A549 (cell line): Measurements from ENCODE around the gene BRPF3. TPM values are rescaled to one million over a fixed set of nuclear protein-coding genes. Genes with fewer than 3 reads are reported as not detected.
A peak's percentile ranks its signal among the peaks of the same experiment; 100 is the strongest.

ENCODE experiments used
- ATAC-seq, 2 experiments: fragments of 200-7000 bp in 1 of 2; fragments of >200 bp in 1 of 2; cut with Nextera tagmentation in 1 of 2; cut with Tn5 transposase in 1 of 2; 3 replicates each; pipeline versions ENCODE4 v1.8.0 to v1.9.1; 2018 to 2020; ENCODE audit warnings: mild to moderate bottlenecking in 1 of 2, moderate library complexity in 1 of 2
- CTCF ChIA-PET: fragments of 300-600 bp; sonication (Branson Sonifier 250); formaldehyde crosslinking; extraction: SDS; loops from one replicate; lab custom pipeline; 2021; ENCODE audit warnings: antibody characterized with exemption, inconsistent platforms; lab: Yijun Ruan, JAX
- POLR2A ChIA-PET: fragments of 350-600 bp; formaldehyde crosslinking; extraction: SDS; loops from one replicate; lab custom pipeline; 2021; ENCODE audit warnings: antibody characterized with exemption, inconsistent platforms; lab: Yijun Ruan, JAX
- DNase-seq, 2 experiments: peaks; one replicate each; pipeline versions ENCODE4 v3.0.0 to v3.0.0-alpha.2; 2011 to 2016; ENCODE audit warnings: low read depth in 1 of 2, low spot score in 1 of 2
- FAIRE-seq: peaks from 2 replicates; lab custom pipeline; 2011; peaks lifted over from hg19 to GRCh38; lab: Jason Lieb, UNC
- H3K27ac ChIP-seq, 2 experiments: fragments of >200 bp; sonication (Bioruptor Twin); formaldehyde crosslinking; 3 replicates each; pipeline ENCODE4 v1.5.1; 2016 to 2017
- H3K4me1 ChIP-seq: fragments of >200 bp; sonication (Bioruptor Twin); formaldehyde crosslinking; 3 replicates; pipeline ENCODE4 v1.6.1; 2016
- H3K4me2 ChIP-seq: fragments of >200 bp; sonication (Bioruptor Twin); formaldehyde crosslinking; 3 replicates; pipeline ENCODE4 v1.6.1; 2016
- H3K4me3 ChIP-seq: fragments of >200 bp; sonication (Bioruptor Twin); formaldehyde crosslinking; 3 replicates; pipeline ENCODE4 v1.5.1; 2016
- H3K9me3 ChIP-seq: fragments of >200 bp; sonication (Bioruptor Twin); formaldehyde crosslinking; 3 replicates; pipeline ENCODE4 v1.6.1; 2016
- BHLHE40 ChIP-seq: IDR thresholded peaks from 2 replicates; pipeline ENCODE4 v1.6.1; 2012; ENCODE audit warnings: low read depth, low read length, inconsistent platforms
- CBX8 ChIP-seq: fragments of 200-600 bp; sonication (generic); IDR thresholded peaks from 2 replicates; pipeline ENCODE4 v1.6.1; 2016
- EHF ChIP-seq: fragments of 250-450 bp; sonication (Bioruptor Pico); IDR thresholded peaks from 2 replicates; pipeline ENCODE4 v1.5.0; 2020; ENCODE audit warnings: mild to moderate bottlenecking
- EHMT2 ChIP-seq: fragments of 200-600 bp; sonication (generic); IDR thresholded peaks from 2 replicates; pipeline ENCODE4 v1.6.1; 2016; ENCODE audit warnings: antibody characterized with exemption, low read depth, mild to moderate bottlenecking, moderate library complexity
- FOSL2 ChIP-seq, 2 experiments: fragments of 450-650 bp in 1 of 2; fragments of >200 bp in 1 of 2; sonication (Bioruptor Twin) in 1 of 2; formaldehyde crosslinking; IDR thresholded peaks; 2 replicates each; pipeline versions ENCODE4 v1.5.0 to v1.6.1; 2016 to 2020; ENCODE audit warnings: mild to moderate bottlenecking in 1 of 2, moderate library complexity in 1 of 2
- FOXS1 ChIP-seq: fragments of 250-450 bp; sonication (Bioruptor Pico); IDR thresholded peaks from 2 replicates; pipeline ENCODE4 v1.5.0; 2020; ENCODE audit warnings: mild to moderate bottlenecking, moderate library complexity
- HDAC2 ChIP-seq: fragments of 200-600 bp; sonication (generic); IDR thresholded peaks from 2 replicates; pipeline ENCODE4 v1.6.1; 2016
- HOXA7 ChIP-seq: fragments of 250-450 bp; sonication (Bioruptor Pico); IDR thresholded peaks from 2 replicates; pipeline ENCODE4 v1.5.0; 2020; ENCODE audit warnings: mild to moderate bottlenecking, moderate library complexity
- HOXB5 ChIP-seq: fragments of 250-450 bp; sonication (Bioruptor Pico); IDR thresholded peaks from 2 replicates; pipeline ENCODE4 v1.5.0; 2020; ENCODE audit warnings: mild to moderate bottlenecking, moderate library complexity
- JUN ChIP-seq, 2 experiments: fragments of >200 bp; sonication (Bioruptor Twin); formaldehyde crosslinking; IDR thresholded peaks; 2 replicates in 1 of 2; 3 replicates in 1 of 2; pipeline ENCODE4 v1.6.1; 2016 to 2017
- MAFK ChIP-seq: fragments of 450-650 bp; IDR thresholded peaks from 2 replicates; pipeline ENCODE4 v1.6.1; 2014; ENCODE audit not compliant: partially characterized antibody
- MYC ChIP-seq: IDR thresholded peaks from 2 replicates; pipeline ENCODE4 v1.6.1; 2012; ENCODE audit warnings: mild to moderate bottlenecking, inconsistent platforms, low read length, improper control_type of control experiment, borderline replicate concordance
- NPAS2 ChIP-seq: fragments of 250-450 bp; sonication (Bioruptor Pico); IDR thresholded peaks from 2 replicates; pipeline ENCODE4 v1.8.0; 2022; ENCODE audit warnings: mild to moderate bottlenecking, moderate library complexity, borderline replicate concordance
- PHF8 ChIP-seq: fragments of 200-600 bp; sonication (generic); IDR thresholded peaks from 2 replicates; pipeline ENCODE4 v1.6.1; 2016; ENCODE audit warnings: low read depth, mild to moderate bottlenecking, antibody characterized with exemption, moderate library complexity, borderline replicate concordance
- POLR2A ChIP-seq: IDR thresholded peaks from 2 replicates; pipeline ENCODE4 v1.6.1; 2012; ENCODE audit warnings: mild to moderate bottlenecking, low read length
- RARB ChIP-seq: fragments of 250-450 bp; sonication (Bioruptor Pico); IDR thresholded peaks from 2 replicates; pipeline ENCODE4 v1.8.0; 2021; ENCODE audit warnings: mild to moderate bottlenecking, moderate library complexity
- RFX5 ChIP-seq: fragments of 450-650 bp; IDR thresholded peaks from 2 replicates; pipeline ENCODE4 v1.7.1; 2014; ENCODE audit warnings: antibody characterized with exemption, mild to moderate bottlenecking, moderate library complexity
- ZC3H11A ChIP-seq: fragments of 450-650 bp; IDR thresholded peaks from 2 replicates; pipeline ENCODE4 v1.6.1; 2014; ENCODE audit warnings: antibody characterized with exemption, mild to moderate bottlenecking
- ZFP36 ChIP-seq: fragments of 450-650 bp; IDR thresholded peaks from 2 replicates; pipeline ENCODE4 v1.6.1; 2014; ENCODE audit warnings: borderline replicate concordance; ENCODE audit not compliant: partially characterized antibody
- WGBS: methylation state at CpG from one replicate; pipeline ENCODE4 v1.1.6; 2017; ENCODE audit errors: missing lambda C conversion rate; 5-methylcytosine and 5-hydroxymethylcytosine counted together
- polyA plus RNA-seq, 4 experiments: library from polyadenylated mRNA; depleted of rRNA in 3 of 4; stranded (reverse); fragments of >200 nt; fragmentation: RNase III in 1 of 4; extraction: RNeasy Plus Mini Kit Qiagen cat#74134 plus additional on column Dnase treatment in 1 of 4; gene quantifications; 2 replicates in 3 of 4; 3 replicates in 1 of 4; pipeline ENCODE4 v1.2.3, GENCODE V29; 2011 to 2017
- TF ChIP-seq, protein P1 (sequence below): fragments of 250-450 bp; sonication (Bioruptor Pico); IDR thresholded peaks from 2 replicates; pipeline ENCODE4 v1.5.0; 2021; ENCODE audit warnings: mild to moderate bottlenecking, moderate library complexity, borderline replicate concordance
- TF ChIP-seq, protein P2 (sequence below): IDR thresholded peaks from 2 replicates; pipeline ENCODE4 v1.6.1; 2012; ENCODE audit warnings: low read depth, borderline replicate concordance
- TF ChIP-seq, protein P3 (sequence below): IDR thresholded peaks from 2 replicates; pipeline ENCODE4 v1.6.1; 2012

The BRPF3 gene
- polyA plus RNA-seq, 2 of the 4 experiments (the other 2 are of a cell fraction) = 9.8 to 11.2 TPM

DNA sequence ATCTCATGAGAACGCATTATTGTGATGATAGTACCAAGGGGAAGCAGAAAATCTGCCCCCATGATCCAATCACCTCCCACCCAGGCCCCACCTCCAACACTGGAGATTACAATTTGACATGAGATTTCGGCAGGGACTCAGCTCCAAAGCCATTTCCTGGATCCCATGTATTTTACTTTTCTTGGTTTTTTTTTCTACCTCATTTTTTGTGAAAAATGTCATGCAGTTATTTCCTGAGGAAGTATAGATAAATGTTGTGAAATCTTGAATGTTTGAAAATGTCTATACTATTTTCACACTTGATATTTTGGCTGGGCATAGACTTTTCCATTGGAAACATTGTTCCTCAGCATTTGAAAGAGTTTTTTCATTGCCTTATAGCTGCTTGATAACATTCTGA lies 9.1 kb upstream of the BRPF3 start:
- TF ChIP-seq NPAS2 (CRISPR knock-in tag) (no peak), PHF8 (no peak), EHMT2 (no peak), CBX8 (no peak), HOXA7 (no peak), EHF (CRISPR knock-in tag) (no peak), HOXB5 (CRISPR knock-in tag) (no peak)
- no peak for DNase-seq
- ChIA-PET CTCF (no interaction called here), POLR2A (no interaction called here)
- no peak overlapping the region for H3K4me2 ChIP-seq
- no peak for ATAC-seq
- H3K4me1 ChIP-seq = no peaks in the 10 kb centered on the region
- WGBS = 84% methylated on average over 2 of the region's 2 CpGs
- no peak overlapping the region for H3K27ac ChIP-seq
- H3K9me3 ChIP-seq = no peaks in the 10 kb centered on the region
- no peak for FAIRE-seq
- H3K4me3 ChIP-seq = no peak overlapping the region

DNA sequence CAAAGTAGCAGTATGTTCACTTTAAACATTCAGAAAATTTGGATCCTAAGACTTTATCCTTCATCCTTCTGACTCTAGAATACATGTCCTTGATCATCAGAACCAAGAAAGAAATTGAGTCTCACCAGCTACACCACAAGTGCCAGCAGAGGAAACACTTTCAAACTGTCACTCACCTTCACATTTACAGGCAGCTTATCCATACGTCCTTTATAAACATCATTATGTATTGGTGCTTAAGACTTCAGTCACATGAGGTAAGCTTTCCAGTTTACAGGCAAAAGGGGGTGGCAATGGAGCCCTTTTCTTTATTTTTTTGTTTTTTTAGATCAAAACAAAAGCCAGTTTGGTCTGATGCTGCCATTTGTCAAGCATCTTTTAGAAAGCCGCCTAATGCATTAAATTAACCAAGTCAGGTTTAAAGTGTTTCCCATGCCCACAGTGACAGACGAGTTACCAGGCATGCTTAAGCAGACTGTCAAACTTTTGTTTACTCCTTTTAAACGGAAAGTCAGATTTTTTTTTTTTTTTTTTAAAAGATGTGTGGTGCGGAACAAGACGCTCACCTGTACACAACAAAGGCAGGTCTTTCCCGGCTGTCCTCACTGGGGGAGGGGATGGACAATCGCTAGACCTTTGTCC lies 952 bp upstream of the BRPF3 start:
- 28% methylated on average over 8 of the region's 8 CpGs for WGBS
- no peak for FAIRE-seq
- POLR2A ChIA-PET = no interaction called here
- no peak for DNase-seq
- TF ChIP-seq FOSL2 (IDR thresholded peaks at IDR 0.05) (no peak), FOSL2 (CRISPR knock-in tag; IDR thresholded peaks at IDR 0.05) (no peak), HDAC2 (no peak), RARB (CRISPR knock-in tag) (no peak), ZFP36 (no peak), RFX5 (no peak), POLR2A (no peak), CBX8 (no peak), ZC3H11A (no peak), FOXS1 (CRISPR knock-in tag) (no peak), BHLHE40 (no peak), MAFK (no peak)
- TF ChIP-seq, protein P1, sequence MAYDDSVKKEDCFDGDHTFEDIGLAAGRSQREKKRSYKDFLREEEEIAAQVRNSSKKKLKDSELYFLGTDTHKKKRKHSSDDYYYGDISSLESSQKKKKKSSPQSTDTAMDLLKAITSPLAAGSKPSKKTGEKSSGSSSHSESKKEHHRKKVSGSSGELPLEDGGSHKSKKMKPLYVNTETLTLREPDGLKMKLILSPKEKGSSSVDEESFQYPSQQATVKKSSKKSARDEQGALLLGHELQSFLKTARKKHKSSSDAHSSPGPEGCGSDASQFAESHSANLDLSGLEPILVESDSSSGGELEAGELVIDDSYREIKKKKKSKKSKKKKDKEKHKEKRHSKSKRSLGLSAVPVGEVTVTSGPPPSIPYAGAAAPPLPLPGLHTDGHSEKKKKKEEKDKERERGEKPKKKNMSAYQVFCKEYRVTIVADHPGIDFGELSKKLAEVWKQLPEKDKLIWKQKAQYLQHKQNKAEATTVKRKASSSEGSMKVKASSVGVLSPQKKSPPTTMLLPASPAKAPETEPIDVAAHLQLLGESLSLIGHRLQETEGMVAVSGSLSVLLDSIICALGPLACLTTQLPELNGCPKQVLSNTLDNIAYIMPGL (CRISPR knock-in tag) = no peak
- TF ChIP-seq, protein P2, sequence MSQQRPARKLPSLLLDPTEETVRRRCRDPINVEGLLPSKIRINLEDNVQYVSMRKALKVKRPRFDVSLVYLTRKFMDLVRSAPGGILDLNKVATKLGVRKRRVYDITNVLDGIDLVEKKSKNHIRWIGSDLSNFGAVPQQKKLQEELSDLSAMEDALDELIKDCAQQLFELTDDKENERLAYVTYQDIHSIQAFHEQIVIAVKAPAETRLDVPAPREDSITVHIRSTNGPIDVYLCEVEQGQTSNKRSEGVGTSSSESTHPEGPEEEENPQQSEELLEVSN = no peak
- ATAC-seq = no peak
- peak overlapping the region; percentile 75 for H3K4me2 ChIP-seq
- peak overlapping the region; percentile 100 for H3K27ac ChIP-seq
- H3K4me1 ChIP-seq = peaks cover 8% of the 10 kb centered on the region; the same call in 1 of the 3 replicates
- H3K4me3 ChIP-seq = peak overlapping the region; percentile 95
- no peaks in the 10 kb centered on the region for H3K9me3 ChIP-seq
- CTCF ChIA-PET = interaction anchor here (0.6 to 1.2 kb wide), 3 partner anchors 11 to 91 kb away, joined by 3 to 4 read pairs (median 4); no protein-coding TSS in a partner anchor

DNA sequence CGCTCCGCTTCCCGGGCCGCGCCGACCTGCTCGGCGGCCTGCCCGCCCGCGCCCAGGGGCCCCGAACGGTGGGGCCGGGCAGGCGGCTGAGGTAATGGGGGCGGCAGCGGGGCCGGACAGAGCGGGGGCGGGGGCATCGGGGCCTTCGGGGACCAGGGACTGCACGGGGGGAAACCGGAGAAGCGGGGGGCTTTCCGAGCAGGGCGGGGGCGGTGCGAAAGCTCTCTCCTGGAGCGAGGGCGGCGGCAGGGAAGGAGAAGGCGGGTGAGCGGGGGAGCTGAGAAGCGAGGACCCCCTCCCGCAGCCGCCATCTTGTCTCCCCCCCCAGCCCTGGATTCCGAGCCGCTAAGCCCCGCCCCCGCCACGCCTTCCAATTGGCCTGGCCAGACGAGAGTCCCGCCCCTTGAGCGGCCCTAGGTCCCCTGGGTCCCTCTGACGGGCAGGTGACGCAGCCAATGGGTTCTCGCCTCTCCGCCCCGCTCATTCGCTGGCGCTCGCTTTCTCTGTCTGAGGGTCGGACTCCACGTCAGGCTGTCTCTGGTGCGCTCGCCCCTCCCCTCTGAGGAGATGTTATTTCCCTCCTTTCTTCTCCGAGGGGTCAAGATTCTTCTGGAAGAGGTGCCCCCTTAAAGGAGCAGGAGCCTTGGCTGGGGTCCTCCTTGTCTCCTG lies 470 bp downstream of the BRPF3 start:
- DNase-seq (peak; percentile 92 to 94), ATAC-seq (peak; percentile 94 to 99), FAIRE-seq (no peak)
- Histone ChIP-seq H3K9me3 (no peaks in the 10 kb centered on the region), H3K27ac (peak overlapping the region; percentile 100), H3K4me3 (peak overlapping the region; percentile 95), H3K4me2 (peak overlapping the region; percentile 89), H3K4me1 (peaks cover 8% of the 10 kb centered on the region; the same call in 1 of the 3 replicates)
- ChIA-PET CTCF (interaction anchor here (1.0 kb wide), 1 partner anchor 102 kb away, joined by 3 read pairs; no protein-coding TSS in a partner anchor), POLR2A (interaction anchor here (0.7 to 1.2 kb wide), 3 partner anchors 45 to 170 kb away, joined by 3 to 5 read pairs (median 3); no protein-coding TSS in a partner anchor)
- TF ChIP-seq, protein P2 = no peak
- TF ChIP-seq, protein P3, sequence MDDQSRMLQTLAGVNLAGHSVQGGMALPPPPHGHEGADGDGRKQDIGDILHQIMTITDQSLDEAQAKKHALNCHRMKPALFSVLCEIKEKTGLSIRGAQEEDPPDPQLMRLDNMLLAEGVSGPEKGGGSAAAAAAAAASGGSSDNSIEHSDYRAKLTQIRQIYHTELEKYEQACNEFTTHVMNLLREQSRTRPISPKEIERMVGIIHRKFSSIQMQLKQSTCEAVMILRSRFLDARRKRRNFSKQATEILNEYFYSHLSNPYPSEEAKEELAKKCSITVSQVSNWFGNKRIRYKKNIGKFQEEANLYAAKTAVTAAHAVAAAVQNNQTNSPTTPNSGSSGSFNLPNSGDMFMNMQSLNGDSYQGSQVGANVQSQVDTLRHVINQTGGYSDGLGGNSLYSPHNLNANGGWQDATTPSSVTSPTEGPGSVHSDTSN = peak; percentile 93
- TF ChIP-seq MYC (no peak), POLR2A (peak; percentile 31), PHF8 (peak; percentile 58), JUN (IDR thresholded peaks at IDR 0.05) (peak; percentile 28 to 82; a peak in 3 of 5 replicates)
- WGBS = 0% methylated on average over 17 of the region's 58 CpGs
